ENCODE results near the gene PTPRQ.

Gene PTPRQ

DNA sequence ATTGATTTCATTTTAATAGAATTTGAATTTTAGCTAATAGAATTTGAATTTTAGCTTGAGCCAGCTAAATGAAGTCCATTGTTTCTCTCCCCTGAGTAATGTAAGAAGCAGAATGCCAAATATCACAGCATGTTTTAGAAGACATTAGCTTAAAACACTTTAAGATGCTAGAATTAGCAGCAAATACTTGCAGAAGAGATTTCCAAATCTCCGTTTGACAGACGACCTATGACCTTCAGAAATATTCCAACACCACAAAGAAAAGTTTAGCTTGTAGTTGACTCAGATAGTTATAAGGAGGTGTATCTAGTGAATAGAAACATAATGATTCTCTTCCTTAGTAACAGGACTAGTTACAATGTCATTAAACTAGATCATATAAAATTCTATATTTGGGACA lies 211.7 kb downstream of the PTPRQ start:
- H3K9me3 ChIP-seq (ENCODE audit: control insufficient read depth, insufficient read depth, low read depth, low read length): no peaks in the 10 kb centered on the region
- H3K36me3 ChIP-seq (ENCODE audit: control insufficient read depth in 2 of 2, insufficient read depth in 1 of 2, low read length in 2 of 2): no peaks in the 10 kb centered on the region
- ChIA-PET POLR2A (no interaction called here), CTCF (interaction anchor here (0.5 to 1.9 kb wide), 3 partner anchors 23 to 863 kb away, joined by 3 to 6 read pairs (median 3); no protein-coding TSS in a partner anchor)
- TF ChIP-seq ZNF664 (tag by site-specific recombination; IDR thresholded peaks at IDR 0.05) (no peak), GLI4 (tag by site-specific recombination; IDR thresholded peaks at IDR 0.05) (no peak)
- TF ChIP-seq, protein P1, sequence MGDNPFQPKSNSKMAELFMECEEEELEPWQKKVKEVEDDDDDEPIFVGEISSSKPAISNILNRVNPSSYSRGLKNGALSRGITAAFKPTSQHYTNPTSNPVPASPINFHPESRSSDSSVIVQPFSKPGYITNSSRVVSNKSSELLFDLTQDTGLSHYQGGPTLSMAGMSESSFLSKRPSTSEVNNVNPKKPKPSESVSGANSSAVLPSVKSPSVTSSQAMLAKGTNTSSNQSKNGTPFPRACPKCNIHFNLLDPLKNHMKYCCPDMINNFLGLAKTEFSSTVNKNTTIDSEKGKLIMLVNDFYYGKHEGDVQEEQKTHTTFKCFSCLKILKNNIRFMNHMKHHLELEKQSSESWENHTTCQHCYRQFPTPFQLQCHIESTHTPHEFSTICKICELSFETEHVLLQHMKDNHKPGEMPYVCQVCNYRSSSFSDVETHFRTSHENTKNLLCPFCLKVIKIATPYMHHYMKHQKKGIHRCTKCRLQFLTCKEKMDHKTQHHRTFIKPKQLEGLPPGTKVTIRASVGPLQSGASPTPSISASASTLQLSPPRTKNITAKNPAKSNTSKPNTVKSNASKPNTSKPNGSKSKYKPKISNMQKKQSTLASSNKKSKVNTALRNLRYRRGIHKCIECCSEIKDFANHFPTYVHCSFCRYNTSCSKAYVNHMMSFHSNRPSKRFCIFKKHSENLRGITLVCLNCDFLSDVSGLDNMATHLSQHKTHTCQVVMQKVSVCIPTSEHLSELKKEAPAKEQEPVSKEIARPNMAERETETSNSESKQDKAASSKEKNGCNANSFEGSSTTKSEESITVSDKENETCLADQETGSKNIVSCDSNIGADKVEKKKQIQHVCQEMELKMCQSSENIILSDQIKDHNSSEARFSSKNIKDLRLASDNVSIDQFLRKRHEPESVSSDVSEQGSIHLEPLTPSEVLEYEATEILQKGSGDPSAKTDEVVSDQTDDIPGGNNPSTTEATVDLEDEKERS (tag by site-specific recombination; IDR thresholded peaks at IDR 0.05): no peak
- TF ChIP-seq, protein P2, sequence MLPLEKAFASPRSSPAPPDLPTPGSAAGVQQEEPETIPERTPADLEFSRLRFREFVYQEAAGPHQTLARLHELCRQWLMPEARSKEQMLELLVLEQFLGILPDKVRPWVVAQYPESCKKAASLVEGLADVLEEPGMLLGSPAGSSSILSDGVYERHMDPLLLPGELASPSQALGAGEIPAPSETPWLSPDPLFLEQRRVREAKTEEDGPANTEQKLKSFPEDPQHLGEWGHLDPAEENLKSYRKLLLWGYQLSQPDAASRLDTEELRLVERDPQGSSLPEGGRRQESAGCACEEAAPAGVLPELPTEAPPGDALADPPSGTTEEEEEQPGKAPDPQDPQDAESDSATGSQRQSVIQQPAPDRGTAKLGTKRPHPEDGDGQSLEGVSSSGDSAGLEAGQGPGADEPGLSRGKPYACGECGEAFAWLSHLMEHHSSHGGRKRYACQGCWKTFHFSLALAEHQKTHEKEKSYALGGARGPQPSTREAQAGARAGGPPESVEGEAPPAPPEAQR (tag by site-specific recombination; IDR thresholded peaks at IDR 0.05): no peak
- no peak overlapping the region for H3K4me3 ChIP-seq (ENCODE audit: low read depth, low read length)
- no peak overlapping the region for H3K27ac ChIP-seq (ENCODE audit: extremely low read depth, low read depth, low read length)
- no peaks in the 10 kb centered on the region for H3K4me1 ChIP-seq (ENCODE audit: control insufficient read depth, insufficient read depth, low read length)

DNA sequence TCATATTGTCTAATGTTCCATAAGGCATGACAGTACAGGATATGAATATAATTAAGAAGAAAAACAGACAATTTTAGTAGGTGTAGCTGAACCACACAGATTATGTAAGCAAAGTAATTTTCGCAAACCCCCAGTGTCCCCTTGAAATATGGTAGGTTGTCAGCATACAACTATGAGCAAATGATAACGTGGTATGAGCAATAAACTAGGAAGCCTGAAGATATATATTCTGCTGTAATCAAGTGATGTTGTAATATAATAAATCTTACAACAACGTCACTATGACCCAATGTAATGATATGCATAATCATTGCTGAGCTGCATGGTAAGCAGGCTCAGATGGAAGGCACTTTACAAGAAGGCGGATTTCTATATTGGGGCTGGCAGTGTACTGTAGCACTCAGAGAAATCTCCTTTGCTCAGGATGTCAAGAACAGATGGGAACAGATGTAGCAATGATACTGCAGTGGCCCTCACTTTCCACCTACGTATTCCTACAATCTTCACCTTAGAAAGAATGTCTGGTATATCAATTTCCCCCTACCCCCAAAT lies 215.6 kb downstream of the PTPRQ start:
- Histone ChIP-seq H3K27ac (ENCODE audit: extremely low read depth, low read depth, low read length) (no peak overlapping the region), H3K4me1 (ENCODE audit: control insufficient read depth, insufficient read depth, low read length) (no peaks in the 10 kb centered on the region), H3K4me3 (ENCODE audit: low read depth, low read length) (no peak overlapping the region), H3K36me3 (ENCODE audit: control insufficient read depth in 2 of 2, insufficient read depth in 1 of 2, low read length in 2 of 2) (no peaks in the 10 kb centered on the region), H3K9me3 (ENCODE audit: control insufficient read depth, insufficient read depth, low read depth, low read length) (no peaks in the 10 kb centered on the region)
- ChIA-PET POLR2A (no interaction called here), CTCF (interaction anchor here (1.4 kb wide), 1 partner anchor 26 kb away, joined by 7 read pairs; no protein-coding TSS in a partner anchor)
- TF ChIP-seq ZBTB8A (tag by site-specific recombination; IDR thresholded peaks at IDR 0.05) (no peak), ZSCAN23 (tag by site-specific recombination; IDR thresholded peaks at IDR 0.05) (no peak), ZNF677 (tag by site-specific recombination; IDR thresholded peaks at IDR 0.05) (no peak), ZNF571 (tag by site-specific recombination; IDR thresholded peaks at IDR 0.05) (no peak), GFI1B (tag by site-specific recombination; IDR thresholded peaks at IDR 0.05) (no peak), ZFP41 (tag by site-specific recombination; IDR thresholded peaks at IDR 0.05; ENCODE audit: borderline replicate concordance) (no peak), ZNF776 (tag by site-specific recombination; IDR thresholded peaks at IDR 0.05; ENCODE audit: borderline replicate concordance) (no peak), ZNF266 (tag by site-specific recombination; IDR thresholded peaks at IDR 0.05; ENCODE audit: low read depth) (no peak), ZNF561 (tag by site-specific recombination; IDR thresholded peaks at IDR 0.05; ENCODE audit: borderline replicate concordance) (no peak)
- TF ChIP-seq, protein P3, sequence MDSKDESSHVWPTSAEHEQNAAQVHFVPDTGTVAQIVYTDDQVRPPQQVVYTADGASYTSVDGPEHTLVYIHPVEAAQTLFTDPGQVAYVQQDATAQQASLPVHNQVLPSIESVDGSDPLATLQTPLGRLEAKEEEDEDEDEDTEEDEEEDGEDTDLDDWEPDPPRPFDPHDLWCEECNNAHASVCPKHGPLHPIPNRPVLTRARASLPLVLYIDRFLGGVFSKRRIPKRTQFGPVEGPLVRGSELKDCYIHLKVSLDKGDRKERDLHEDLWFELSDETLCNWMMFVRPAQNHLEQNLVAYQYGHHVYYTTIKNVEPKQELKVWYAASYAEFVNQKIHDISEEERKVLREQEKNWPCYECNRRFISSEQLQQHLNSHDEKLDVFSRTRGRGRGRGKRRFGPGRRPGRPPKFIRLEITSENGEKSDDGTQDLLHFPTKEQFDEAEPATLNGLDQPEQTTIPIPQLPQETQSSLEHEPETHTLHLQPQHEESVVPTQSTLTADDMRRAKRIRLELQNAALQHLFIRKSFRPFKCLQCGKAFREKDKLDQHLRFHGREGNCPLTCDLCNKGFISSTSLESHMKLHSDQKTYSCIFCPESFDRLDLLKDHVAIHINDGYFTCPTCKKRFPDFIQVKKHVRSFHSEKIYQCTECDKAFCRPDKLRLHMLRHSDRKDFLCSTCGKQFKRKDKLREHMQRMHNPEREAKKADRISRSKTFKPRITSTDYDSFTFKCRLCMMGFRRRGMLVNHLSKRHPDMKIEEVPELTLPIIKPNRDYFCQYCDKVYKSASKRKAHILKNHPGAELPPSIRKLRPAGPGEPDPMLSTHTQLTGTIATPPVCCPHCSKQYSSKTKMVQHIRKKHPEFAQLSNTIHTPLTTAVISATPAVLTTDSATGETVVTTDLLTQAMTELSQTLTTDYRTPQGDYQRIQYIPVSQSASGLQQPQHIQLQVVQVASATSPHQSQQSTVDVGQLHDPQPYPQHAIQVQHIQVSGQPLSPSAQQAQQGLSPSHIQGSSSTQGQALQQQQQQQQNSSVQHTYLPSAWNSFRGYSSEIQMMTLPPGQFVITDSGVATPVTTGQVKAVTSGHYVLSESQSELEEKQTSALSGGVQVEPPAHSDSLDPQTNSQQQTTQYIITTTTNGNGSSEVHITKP (tag by site-specific recombination; IDR thresholded peaks at IDR 0.05): no peak
- TF ChIP-seq, protein P4, sequence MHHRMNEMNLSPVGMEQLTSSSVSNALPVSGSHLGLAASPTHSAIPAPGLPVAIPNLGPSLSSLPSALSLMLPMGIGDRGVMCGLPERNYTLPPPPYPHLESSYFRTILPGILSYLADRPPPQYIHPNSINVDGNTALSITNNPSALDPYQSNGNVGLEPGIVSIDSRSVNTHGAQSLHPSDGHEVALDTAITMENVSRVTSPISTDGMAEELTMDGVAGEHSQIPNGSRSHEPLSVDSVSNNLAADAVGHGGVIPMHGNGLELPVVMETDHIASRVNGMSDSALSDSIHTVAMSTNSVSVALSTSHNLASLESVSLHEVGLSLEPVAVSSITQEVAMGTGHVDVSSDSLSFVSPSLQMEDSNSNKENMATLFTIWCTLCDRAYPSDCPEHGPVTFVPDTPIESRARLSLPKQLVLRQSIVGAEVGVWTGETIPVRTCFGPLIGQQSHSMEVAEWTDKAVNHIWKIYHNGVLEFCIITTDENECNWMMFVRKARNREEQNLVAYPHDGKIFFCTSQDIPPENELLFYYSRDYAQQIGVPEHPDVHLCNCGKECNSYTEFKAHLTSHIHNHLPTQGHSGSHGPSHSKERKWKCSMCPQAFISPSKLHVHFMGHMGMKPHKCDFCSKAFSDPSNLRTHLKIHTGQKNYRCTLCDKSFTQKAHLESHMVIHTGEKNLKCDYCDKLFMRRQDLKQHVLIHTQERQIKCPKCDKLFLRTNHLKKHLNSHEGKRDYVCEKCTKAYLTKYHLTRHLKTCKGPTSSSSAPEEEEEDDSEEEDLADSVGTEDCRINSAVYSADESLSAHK (tag by site-specific recombination; IDR thresholded peaks at IDR 0.05): no peak
- TF ChIP-seq, protein P5, sequence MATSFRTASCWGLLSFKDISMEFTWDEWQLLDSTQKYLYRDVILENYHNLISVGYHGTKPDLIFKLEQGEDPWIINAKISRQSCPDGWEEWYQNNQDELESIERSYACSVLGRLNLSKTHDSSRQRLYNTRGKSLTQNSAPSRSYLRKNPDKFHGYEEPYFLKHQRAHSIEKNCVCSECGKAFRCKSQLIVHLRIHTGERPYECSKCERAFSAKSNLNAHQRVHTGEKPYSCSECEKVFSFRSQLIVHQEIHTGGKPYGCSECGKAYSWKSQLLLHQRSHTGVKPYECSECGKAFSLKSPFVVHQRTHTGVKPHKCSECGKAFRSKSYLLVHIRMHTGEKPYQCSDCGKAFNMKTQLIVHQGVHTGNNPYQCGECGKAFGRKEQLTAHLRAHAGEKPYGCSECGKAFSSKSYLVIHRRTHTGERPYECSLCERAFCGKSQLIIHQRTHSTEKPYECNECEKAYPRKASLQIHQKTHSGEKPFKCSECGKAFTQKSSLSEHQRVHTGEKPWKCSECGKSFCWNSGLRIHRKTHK (tag by site-specific recombination; IDR thresholded peaks at IDR 0.05): no peak
- TF ChIP-seq, protein P6, sequence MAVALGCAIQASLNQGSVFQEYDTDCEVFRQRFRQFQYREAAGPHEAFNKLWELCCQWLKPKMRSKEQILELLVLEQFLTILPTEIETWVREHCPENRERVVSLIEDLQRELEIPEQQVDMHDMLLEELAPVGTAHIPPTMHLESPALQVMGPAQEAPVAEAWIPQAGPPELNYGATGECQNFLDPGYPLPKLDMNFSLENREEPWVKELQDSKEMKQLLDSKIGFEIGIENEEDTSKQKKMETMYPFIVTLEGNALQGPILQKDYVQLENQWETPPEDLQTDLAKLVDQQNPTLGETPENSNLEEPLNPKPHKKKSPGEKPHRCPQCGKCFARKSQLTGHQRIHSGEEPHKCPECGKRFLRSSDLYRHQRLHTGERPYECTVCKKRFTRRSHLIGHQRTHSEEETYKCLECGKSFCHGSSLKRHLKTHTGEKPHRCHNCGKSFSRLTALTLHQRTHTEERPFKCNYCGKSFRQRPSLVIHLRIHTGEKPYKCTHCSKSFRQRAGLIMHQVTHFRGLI (tag by site-specific recombination; IDR thresholded peaks at IDR 0.05): no peak

All from HEK293 (cell line).